ENCODE data around the gene GTF2F1.
"Not testable (repeated sequence)": the region's sequence is repeated elsewhere in the genome, so short reads cannot be mapped to it uniquely, and the experiment has no call there.

The GTF2F1 gene

GRCh38 chr19:6393074-6393982 lies at the start of gene GTF2F1:
Gene GTF2F1, minus strand, starts transcription at chr19:6393164. Its CDS starts 169 bp downstream, at chr19:6392995.
- peak; percentile 82 for DNase-seq (ENCODE audit: low spot score)

- no peak for DNase-seq (ENCODE audit: low spot score)
Measured at GRCh38 chr19:6442087-6442688, 49.2 kb upstream of the GTF2F1 start.

DNA sequence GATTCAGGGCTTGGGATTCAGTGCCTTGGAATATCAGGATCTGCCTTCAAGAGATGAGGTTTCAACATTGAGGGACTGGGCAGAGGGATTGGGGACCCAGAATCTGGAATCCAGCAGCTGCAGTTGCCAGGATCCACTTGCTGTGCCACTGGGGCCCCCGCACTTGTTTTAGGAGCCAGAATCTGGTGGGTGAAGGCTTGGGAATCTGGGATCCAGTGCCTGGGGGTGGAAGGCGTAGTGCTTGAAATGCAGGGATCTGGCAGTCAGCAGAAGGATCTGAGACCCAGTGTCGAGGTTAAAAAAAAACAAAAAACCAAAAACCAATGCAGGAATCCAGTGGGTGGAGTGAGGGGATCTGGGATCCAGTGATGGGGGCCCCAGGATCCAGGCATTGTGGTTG lies 47.9 kb upstream of the GTF2F1 start:
- DNase-seq (ENCODE audit: low spot score), result no peak

DNA sequence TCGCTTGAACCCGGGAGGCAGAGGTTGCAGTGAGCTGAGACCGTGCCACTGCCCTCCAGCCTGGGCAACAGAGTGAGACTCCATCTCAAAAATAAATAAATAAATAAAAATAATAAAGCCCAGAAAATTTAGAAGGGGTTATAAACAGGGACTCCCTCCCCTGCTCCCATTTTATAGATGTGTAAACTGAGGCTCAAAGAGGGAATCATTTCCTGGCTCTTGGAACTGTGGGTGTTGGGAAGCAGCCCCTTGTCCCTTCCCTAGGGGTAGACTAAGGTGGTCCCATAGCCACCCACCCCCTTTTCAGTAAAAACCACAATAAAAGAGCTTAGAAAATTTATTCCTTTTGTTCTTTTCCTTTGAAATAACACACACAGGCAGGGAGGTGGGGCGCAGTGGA lies 46.8 kb upstream of the GTF2F1 start:
- DNase-seq (ENCODE audit: low spot score), result no peak

GRCh38 chr19:6433663-6434062 lies 40.7 kb upstream of the GTF2F1 start, which contains the start of gene SLC25A41:
Gene SLC25A41, minus strand, starts transcription at chr19:6433763. Its CDS starts 70 bp downstream, at chr19:6433693.
- no peak for DNase-seq (ENCODE audit: low spot score)

DNA sequence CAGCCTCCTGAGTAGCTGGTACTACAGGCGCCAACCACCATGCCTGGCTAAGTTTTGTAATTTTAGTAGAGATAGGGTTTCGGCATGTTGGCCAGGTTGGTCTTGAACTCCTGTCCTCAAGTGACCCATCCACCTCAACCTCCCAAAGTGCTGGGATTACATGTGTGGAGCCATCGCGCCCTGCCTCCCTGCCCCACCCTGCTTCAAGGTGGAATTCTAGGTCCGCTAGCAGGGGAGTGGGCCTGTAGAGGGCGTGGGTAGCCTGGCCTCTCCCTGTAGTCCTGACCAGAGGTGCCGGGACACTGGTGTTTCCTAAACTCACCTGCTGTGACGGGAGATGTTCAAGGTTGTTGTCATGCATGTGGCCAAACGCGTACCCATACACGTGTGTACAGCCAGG lies 40.2 kb upstream of the GTF2F1 start:
- no peak for DNase-seq (ENCODE audit: low spot score)

DNA sequence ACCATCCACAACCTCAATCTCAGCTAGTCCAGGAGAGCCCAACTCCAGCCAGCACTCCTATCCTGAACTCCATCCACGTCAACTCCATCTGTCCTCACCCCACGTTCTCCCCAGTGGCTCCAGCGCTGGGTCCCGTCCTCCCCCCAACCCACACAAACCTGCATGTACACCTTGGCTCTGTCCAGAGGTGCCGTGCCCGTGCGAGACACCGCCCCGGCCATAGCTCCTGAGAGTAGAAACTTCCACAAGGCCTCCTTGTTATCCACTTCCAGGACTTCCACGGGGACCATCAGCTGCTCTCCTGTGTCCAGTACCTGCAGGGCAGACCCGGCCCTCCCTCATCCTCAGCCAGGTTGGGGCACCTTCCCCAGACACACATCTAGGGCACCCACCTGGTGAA lies 38.9 kb upstream of the GTF2F1 start:
- DNase-seq (ENCODE audit: low spot score), result no peak

DNA sequence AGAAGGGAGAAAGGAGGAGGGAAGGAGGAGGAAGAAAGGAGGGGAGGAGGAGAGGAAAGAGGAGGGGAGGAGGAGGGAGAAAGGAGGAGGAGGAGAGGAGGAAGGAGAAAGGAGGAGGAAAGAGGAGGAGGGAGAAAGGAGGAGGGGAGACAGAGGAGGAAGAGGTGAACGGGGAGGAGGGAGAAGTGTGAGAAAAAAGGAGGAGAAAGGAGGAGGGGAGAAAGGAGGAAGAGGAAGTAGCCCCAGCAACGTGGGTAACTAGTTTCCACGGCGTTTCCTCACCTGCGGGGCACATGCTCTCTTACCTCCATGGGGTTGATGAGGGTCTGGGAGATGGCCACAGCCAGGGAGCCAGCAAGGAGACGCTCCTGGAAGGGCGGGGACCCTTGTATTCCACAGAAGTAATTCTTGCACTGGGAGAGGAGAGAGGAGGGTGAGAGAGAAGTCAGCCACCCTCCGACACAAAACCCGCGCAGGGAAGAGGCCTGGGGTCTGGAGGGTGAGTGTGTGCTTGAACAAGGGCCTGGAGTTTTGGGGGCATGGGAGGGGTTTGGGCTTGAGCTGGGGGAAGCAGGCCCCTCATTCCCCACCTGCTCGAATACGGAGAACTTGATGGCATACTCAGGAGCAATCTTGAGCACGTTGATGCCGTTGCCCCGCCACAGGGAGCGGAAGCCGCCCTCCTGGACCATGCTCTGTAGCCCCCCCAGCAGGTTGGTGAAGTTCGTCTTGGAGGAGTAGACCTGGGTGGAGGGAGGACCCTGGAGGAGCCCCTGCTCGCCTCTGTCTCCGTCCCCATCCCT lies 36.7 kb upstream of the GTF2F1 start:
- no peak for DNase-seq (ENCODE audit: low spot score)

GRCh38 chr19:6428692-6429418 lies 35.9 kb upstream of the GTF2F1 start:
- DNase-seq (ENCODE audit: low spot score), result not testable (repeated sequence)

DNA sequence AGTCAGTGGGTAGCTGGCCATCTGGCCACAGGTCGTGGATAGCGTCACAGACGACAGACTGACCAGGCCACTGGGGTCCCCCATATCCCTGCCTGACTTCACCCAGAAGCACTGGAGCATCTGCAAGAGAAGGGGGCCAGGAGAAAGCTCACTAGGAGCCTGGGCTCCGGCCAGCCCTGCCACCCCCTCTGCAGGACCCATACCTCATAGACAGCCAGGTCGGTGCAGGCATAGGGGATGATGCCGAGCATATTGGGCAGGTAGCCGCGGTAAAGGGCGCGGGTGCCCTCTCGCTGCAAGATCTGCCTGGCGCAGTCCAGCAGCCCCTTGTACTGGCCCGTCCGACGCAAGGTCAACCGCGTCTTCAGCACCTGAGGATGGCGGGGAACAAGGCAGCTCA lies 34.2 kb upstream of the GTF2F1 start:
- no peak for DNase-seq (ENCODE audit: low spot score)

GRCh38 chr19:6425732-6426620 lies 33.0 kb upstream of the GTF2F1 start:
- DNase-seq (ENCODE audit: low spot score), result no peak

- peak; percentile 100 for DNase-seq (ENCODE audit: low spot score)
Measured at GRCh38 chr19:6424939-6425731, 32.2 kb upstream of the GTF2F1 start.

- no peak for DNase-seq (ENCODE audit: low spot score)
Measured at GRCh38 chr19:6424195-6424938, 31.4 kb upstream of the GTF2F1 start, which contains the start of gene KHSRP. Gene KHSRP, minus strand, starts transcription at chr19:6424811. Its CDS starts 110 bp downstream, at chr19:6424701.

DNA sequence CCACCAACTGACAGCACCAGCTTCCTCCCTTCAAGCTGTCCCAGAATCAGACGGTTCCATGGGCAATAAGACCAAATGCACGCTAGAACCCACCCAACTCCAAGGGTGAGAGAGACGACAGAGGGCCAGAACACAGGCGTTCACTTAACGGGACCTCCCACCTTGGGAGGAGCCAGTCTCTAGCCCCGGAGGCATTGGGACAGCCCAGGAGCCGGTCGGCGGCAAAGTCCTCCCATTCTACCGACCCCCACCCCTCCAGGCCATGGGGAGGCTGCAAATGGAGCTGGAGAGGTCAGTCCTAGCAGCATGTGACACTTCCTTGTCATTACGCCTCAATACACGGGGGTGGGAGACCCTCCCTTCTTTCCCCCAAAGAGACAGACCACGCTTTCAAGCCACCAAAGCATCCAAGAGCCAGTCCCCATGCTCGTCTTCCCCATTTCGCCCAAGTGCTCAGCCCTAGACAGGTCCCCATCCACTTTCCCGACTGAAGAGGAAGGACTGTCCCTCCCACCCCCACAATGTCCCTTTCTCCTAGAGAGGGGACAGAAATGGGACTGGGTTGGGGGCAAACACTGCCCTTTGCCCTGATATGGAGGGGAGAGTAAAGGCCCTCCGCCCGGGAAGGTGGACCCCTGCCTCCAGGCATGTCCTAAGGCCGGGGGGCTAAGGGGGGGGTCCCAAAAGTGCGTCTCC lies 30.7 kb upstream of the GTF2F1 start:
- peak; percentile 30 for DNase-seq (ENCODE audit: low spot score)

GRCh38 chr19:6421075-6422014 lies 28.4 kb upstream of the GTF2F1 start:
- no peak for DNase-seq (ENCODE audit: low spot score)

DNA sequence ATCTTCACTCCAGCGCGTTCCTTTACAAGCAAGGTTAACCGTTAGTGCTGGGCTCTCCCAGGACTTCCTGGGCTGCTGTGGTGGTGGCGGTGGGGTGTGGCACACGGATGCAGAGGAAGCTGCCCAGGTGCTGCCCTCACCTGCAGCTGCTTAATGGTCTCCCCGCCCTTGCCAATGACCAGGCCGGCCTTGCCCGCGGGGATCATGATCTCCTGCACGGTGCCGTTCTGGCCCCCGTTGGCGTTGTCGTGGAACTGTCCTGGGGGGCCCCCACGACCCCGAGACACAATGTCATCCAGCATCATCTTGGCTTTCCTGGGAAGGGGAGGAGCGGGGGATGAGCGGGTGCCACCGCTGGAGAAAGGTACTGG lies 25.6 kb upstream of the GTF2F1 start:
- DNase-seq (ENCODE audit: low spot score), result no peak

All from kidney capillary endothelial cell (primary cell).